Measurements from ENCODE around the gene DYNC2LI1.

DYNC2LI1 gene

GRCh38 chr2:43764086-43764705, 9.6 kb upstream of the DYNC2LI1 start:
- no peak for TF ChIP-seq ZFX (IDR thresholded peaks at IDR 0.05; ENCODE audit: borderline replicate concordance)
- TF ChIP-seq, protein P1, sequence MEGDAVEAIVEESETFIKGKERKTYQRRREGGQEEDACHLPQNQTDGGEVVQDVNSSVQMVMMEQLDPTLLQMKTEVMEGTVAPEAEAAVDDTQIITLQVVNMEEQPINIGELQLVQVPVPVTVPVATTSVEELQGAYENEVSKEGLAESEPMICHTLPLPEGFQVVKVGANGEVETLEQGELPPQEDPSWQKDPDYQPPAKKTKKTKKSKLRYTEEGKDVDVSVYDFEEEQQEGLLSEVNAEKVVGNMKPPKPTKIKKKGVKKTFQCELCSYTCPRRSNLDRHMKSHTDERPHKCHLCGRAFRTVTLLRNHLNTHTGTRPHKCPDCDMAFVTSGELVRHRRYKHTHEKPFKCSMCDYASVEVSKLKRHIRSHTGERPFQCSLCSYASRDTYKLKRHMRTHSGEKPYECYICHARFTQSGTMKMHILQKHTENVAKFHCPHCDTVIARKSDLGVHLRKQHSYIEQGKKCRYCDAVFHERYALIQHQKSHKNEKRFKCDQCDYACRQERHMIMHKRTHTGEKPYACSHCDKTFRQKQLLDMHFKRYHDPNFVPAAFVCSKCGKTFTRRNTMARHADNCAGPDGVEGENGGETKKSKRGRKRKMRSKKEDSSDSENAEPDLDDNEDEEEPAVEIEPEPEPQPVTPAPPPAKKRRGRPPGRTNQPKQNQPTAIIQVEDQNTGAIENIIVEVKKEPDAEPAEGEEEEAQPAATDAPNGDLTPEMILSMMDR (IDR thresholded peaks at IDR 0.05), result no peak
- H3K27ac ChIP-seq, result no peak overlapping the region

- TF ChIP-seq ZFX (IDR thresholded peaks at IDR 0.05; ENCODE audit: borderline replicate concordance), result no peak
- TF ChIP-seq, protein P1 (IDR thresholded peaks at IDR 0.05), result no peak
- no peak overlapping the region for H3K27ac ChIP-seq
These were observed 7.8 kb upstream of the DYNC2LI1 start for GRCh38 chr2:43766006-43766405.

GRCh38 chr2:43774617-43775016, 778 bp downstream of the DYNC2LI1 start:
- TF ChIP-seq ZFX (IDR thresholded peaks at IDR 0.05; ENCODE audit: borderline replicate concordance), result no peak
- TF ChIP-seq, protein P1 (IDR thresholded peaks at IDR 0.05), result no peak
- peak overlapping the region; percentile 81 for H3K27ac ChIP-seq

- TF ChIP-seq ZFX (IDR thresholded peaks at IDR 0.05; ENCODE audit: borderline replicate concordance), result no peak
- TF ChIP-seq, protein P1 (IDR thresholded peaks at IDR 0.05), result no peak
- H3K27ac ChIP-seq, result no peak overlapping the region
These were observed 2.5 kb downstream of the DYNC2LI1 start for GRCh38 chr2:43776324-43776723.

DNA sequence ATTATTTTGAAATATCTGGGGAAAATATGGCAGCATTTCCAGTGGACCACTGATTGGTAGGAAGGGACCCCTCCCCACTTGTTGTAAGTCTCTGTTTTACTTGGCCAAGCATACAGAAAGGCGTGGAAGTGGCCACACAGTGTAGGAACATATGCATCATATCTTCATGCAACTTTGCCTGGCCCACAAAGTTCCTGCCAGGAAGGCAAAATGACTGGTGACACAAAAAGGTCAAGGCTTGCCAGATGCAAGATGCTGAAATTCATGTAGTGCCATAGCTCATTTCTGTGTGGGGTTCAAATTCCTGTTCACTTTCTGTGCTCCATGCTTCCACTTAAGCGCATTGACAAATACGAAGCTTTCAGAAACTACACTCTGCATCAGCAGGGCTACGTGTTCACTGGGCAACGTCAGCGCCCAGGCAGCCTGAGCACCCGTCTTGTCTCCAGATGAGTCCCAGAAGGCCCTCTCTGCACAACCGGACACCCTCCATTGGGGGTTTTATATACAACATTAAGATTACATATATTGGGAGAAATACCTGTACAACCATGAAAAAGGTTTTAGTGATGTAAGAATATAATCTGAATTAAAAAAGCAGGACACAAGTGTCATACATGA, 3.6 kb downstream of the DYNC2LI1 start:
- TF ChIP-seq ZFX (IDR thresholded peaks at IDR 0.05; ENCODE audit: borderline replicate concordance), result no peak
- TF ChIP-seq, protein P1 (IDR thresholded peaks at IDR 0.05), result no peak
- H3K27ac ChIP-seq, result no peak overlapping the region

GRCh38 chr2:43778233-43778632, 4.4 kb downstream of the DYNC2LI1 start:
- no peak overlapping the region for H3K27ac ChIP-seq
- TF ChIP-seq, protein P1 (IDR thresholded peaks at IDR 0.05), result no peak
- TF ChIP-seq ZFX (IDR thresholded peaks at IDR 0.05; ENCODE audit: borderline replicate concordance), result no peak

- no peak overlapping the region for H3K27ac ChIP-seq
- no peak for TF ChIP-seq ZFX (IDR thresholded peaks at IDR 0.05; ENCODE audit: borderline replicate concordance)
- TF ChIP-seq, protein P1 (IDR thresholded peaks at IDR 0.05), result no peak
These were observed 14.1 kb downstream of the DYNC2LI1 start for GRCh38 chr2:43787895-43788294.

Data from 22Rv1 (cell line).